ENCODE measurements around the gene HPCAL1.
"Not testable (repeated sequence)": the region's sequence is repeated elsewhere in the genome, so short reads cannot be mapped to it uniquely, and the experiment has no call there.

The HPCAL1 gene

DNA sequence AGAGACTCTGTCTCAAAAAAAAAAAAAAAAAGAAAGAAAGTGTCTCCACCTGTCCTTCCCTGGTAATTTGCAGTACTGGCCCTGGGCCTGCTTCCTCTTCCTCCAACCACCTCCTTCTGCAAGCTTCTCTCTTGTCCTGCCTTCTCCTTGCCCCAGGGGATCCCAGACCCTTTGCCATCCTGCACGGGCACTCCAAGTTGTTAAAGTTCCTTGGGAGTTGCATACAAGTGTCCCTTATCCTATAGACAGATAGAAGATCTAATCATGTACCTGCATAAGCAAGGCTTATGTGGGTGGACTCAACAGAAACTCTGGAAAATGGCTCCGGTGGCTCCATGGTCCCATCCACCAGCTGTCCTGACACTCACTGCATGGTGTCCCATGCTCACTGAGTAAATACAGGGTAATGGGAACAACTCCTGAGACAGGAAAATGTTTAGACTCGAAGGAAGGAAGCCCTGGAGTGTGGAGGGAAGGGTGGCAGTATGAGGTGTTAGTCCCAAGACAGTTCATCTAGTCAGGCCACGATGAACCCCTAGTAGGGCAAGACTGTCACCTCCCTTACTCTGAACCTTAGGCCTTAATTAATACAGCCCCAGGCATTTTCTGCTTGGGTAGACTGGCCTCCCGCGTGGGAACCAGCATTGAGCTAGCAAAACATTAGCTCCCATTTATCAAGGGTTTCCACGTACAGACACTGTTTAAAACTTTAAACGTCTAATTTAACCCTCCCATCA, 128.3 kb downstream of the HPCAL1 start:
- no peak for DNase-seq

DNA sequence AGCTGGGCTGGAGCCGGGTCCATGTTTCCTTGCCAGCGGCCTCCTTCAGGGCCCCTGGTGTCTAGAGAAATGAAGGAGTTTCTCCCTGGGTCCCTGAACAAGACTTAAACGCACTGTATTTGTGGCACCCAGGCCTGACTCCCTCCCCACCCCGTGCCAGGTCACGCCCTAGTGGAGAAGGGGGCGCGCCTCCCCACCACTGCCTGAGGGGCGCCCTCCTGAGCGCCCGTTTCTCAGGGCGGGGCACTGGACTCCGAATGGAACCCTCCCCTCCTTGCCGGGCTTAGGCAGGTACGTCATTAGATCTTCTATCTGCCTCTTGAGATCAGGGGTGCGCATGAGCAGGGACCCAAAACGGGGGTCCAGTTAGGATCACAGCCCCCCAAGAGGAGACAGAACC, 129.1 kb downstream of the HPCAL1 start:
- no peak for DNase-seq

- no peak for DNase-seq
Measured at GRCh38 chr2:10432311-10433181, 129.8 kb downstream of the HPCAL1 start.

DNA sequence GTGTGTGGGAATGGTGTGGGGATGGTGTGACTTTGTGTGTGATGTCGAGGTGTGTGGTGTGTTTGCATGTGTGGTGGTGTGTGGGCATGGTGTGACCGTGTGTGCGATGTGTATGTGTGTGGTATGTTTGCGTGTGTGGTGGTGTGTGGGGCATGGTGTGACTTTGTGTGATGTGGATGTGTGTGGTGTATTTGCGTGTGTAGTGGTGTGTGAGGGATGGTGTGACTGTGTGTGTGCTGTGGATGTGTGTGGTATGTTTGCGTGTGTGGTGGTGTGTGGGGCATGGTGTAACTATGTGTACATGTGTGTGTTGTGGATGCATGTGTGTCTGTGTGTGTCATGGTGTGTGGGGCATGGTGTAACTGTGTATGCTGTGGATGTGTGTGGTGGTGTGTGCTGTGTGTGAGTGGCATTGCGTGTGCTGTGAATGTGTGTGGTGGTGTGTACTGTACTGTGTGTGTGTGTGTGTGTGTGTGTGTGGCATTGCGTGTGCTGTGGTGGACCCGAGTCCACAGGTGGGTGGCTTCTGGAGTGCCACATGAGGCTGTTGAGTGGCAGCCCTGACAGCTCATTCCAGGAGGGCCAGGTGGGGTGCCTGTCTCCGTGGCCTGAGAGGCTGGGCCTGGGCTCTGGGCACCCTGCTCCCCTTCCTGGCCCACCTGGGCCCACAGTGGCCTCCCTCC, 130.7 kb downstream of the HPCAL1 start:
- no peak for DNase-seq

DNA sequence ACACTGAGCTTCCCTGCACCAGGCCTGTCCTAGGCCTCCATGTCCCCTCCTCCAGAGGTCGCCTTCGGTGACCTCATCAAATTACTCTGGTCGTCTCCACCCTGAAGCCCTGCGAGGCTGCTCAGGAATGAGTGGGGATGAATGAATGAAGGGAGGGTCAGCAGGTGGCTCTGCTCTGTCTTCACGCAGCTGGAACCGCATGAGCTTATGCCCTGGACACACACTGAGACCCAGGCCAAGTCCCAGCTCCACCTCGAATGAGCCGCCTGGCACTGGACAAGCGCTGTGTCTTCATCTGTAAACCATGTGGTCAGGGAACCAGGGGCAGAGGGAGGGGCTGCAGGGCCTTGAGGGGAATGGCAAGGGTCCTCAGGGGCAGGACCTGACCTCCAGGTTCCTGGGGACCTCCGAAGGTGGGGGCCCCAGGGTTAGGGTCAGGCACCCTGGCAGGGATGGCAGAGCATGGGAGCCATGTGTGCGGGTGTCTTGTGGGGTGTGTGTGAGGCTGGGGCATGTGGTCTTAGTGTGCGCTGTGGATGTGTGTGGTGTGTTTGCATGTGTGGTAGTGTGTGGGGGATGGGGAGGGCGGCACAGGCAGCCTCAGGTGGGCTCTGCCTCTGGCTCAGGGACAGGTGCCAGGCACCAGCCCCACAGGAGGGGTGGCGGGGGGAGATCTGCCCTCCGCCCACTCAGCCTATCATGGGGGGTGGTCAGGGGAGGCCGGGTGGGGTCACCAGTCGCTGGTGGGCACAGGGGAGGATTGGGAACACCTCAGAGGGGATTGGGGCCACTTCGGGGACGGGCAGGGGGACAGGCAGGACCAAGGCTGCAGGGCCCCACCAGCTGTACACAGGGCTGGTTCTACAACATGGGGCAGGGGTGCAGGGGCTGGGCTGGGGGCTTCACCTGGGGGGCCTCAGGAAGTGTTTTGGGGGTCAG, 131.5 kb downstream of the HPCAL1 start:
- no peak for DNase-seq

GRCh38 chr2:10434886-10435819, 132.4 kb downstream of the HPCAL1 start:
- DNase-seq, result peak; percentile 36 to 50

DNA sequence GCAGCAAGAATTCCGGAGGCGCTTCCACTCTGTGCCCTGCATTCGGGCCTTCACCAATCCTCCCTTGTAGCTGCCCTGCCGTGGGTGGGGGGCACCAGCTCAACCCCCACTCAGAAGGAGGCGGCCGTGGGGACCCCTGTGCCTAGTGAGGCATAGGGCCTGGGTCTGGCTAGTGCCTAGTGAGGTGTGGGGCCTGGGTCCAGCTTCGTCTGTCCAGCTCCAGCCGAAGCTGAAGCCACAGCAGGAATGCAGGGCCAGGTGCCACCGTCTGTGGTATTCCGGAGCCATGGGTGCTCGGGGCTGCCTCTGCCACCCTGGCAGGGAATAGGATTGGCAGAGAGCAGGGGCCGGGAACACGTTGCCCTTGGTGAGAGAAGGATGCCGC, 133.1 kb downstream of the HPCAL1 start:
- no peak for DNase-seq

- no peak for DNase-seq
Measured at GRCh38 chr2:10436583-10437110, 133.9 kb downstream of the HPCAL1 start.

DNA sequence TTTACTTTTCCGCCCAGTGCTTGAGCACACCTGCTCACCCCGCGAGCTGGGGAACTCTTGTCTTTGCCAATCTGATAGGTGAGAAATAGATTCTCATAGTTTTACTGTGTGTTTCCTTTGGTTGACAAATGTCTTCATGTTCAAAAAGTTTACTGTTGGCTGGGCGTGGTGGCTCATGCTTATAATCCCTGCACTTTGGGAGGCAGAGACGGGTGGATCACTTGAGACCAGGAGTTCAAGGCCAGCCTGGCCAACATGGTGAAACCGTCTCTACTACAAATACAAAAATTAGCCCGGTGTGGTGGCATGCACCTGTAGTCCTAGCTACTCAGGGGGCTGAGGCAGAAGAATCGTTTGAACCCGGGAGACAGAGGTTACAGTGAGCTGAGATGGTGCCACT, 135.1 kb downstream of the HPCAL1 start:
- no peak for DNase-seq

DNA sequence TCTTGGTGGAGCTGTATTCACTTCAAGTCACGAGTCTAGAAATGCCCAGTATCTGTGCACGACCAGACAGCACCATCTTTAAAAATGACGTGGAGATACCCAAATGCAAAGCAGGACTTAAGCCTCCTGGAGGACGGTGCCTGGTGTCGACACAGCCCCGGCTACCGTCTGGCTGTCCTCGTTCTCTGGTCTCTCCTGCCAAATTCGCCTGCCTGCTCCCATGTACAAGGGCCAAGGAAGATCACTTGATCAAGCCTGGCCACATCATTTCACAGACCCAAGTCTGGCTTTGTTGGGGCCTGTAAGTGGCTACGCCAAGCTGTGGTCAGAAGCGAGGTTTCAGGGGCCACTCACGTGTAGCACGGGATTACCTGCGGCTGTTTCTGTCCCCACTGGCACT, 136.0 kb downstream of the HPCAL1 start:
- no peak for DNase-seq

DNA sequence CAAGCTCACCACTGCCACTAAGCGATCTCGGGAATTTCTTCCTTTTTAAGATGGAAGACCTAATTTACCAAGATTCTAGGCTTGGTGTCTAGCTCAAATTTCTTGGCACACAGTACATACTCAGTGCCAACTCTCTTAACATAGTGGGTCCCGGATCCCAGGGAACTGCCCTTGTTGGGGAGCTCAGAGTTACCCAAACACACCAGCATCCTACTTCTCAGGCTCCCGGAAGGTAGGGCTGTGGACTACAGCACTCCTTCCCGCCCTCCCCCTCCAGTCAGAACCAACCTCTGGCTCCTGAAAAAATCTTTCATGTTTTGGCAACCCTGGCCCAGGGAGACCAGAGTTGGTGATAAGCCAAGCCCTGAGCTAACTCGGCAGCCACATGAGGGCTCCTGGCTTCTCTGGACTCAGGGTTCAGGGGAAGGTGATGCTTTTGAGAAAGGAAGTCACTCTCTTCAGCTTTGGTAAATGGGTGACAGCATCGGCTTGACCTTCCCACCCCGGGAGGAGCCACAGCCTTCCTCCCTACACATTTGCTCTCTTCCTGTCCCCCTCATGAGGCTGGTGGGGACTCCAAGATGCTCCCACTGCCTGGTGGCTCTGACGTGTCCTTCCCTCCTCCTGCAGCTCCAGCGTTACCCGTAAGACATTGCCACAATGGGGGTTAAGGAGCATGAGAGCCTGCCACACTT, 136.6 kb downstream of the HPCAL1 start:
- DNase-seq, result no peak

GRCh38 chr2:10439971-10440370, 137.3 kb downstream of the HPCAL1 start:
- DNase-seq, result no peak

GRCh38 chr2:10440736-10441135, 138.0 kb downstream of the HPCAL1 start:
- no peak for DNase-seq

GRCh38 chr2:10441948-10442347, 139.2 kb downstream of the HPCAL1 start:
- no peak for DNase-seq

GRCh38 chr2:10442469-10443126, 139.9 kb downstream of the HPCAL1 start:
- not testable (repeated sequence) for DNase-seq

GRCh38 chr2:10444463-10444862, 141.8 kb downstream of the HPCAL1 start:
- DNase-seq, result no peak

DNA sequence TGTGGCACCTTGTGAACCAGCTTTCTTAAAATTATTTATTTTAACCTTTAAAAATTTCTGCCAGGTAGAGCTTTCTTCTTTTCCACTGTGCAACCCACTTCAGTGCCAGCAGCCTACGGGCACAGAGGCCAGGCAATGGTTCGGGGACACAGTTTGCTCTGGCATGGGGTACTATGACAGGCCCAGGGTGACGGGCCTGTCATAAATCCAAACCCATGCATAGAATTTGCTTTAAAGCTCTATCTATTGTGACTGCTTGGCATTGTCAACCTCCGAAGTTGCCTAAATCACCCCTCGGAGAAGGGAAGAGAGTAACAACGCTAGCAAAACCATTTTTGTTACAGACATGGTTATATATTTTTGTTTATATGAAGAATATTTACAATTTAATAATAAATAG, 143.9 kb downstream of the HPCAL1 start:
- no peak for DNase-seq

DNA sequence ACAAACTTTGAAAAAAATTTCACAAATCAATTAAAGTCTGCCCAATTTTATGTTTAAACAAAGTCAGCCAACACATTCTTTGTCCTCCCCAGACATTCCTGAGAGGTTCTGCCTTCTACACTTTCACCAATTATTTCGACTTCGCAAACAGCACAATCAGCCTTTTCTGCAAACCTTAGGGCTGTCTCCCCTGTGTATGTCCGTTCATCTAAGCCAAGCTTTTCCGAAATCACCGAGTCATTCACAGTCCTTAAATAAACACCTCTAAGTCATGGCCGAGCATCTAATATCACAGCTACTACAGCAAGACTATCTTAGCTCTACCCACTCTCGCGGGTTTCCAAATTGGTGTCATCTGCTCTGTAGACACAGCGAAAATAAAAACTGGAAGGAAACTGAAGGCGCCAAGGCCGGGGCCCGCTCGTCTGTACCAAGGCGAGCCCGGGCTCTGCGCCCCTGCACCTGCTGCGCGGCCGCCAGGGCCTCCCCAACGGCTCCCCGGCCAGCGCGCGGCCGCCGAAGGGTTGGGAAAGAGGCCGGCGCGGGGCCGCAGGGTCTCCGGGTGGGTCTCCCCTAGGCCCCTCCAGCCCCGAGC, 144.7 kb downstream of the HPCAL1 start:
- no peak for DNase-seq

- peak; percentile 96 to 97 for DNase-seq
Measured at GRCh38 chr2:10447895-10448575, 145.3 kb downstream of the HPCAL1 start, which contains the start of gene ODC1. ODC1 (minus strand) TSS chr2:10448327; CDS start chr2:10445032, 3,295 bp downstream.

Data from NCI-H1930 (cell line).